Urinary bladder (tissue), 4 donors: Measurements from ENCODE around the gene ATG4D. TPM values are rescaled to one million over a fixed set of nuclear protein-coding genes. Genes with fewer than 3 reads are reported as not detected.

ENCODE experiments used
- DNase-seq: peaks from one replicate; pipeline ENCODE4 v3.0.0-alpha.2; 2015; ENCODE audit errors: extremely low spot score
- H3K27ac ChIP-seq: one replicate; pipeline ENCODE4 v1.5.1; 2013; ENCODE audit warnings: low read depth, mild to moderate bottlenecking, moderate library complexity
- H3K36me3 ChIP-seq: one replicate; pipeline ENCODE4 v1.6.1; 2013; ENCODE audit warnings: mild to moderate bottlenecking, moderate library complexity; ENCODE audit not compliant: insufficient read depth
- H3K4me1 ChIP-seq: one replicate; pipeline ENCODE4 v1.6.1; 2013; ENCODE audit warnings: mild to moderate bottlenecking, moderate library complexity; ENCODE audit not compliant: insufficient read depth
- H3K4me3 ChIP-seq: one replicate; pipeline ENCODE4 v1.5.1; 2013; ENCODE audit warnings: low read depth, low read length
- WGBS: extraction: QIAGEN DNeasy Blood & Tissue Kit; methylation state at CpG from one replicate; pipeline ENCODE4 v1.1.7; 2013; 5-methylcytosine and 5-hydroxymethylcytosine counted together
- polyA plus RNA-seq: library from polyadenylated mRNA; stranded (reverse); fragments of 200-250 nt; gene quantifications from one replicate; pipeline ENCODE4 v1.2.3, GENCODE V29; 2013
- total RNA-seq: library from RNA; depleted of rRNA; stranded (reverse); fragments of >200 nt; gene quantifications from one replicate; pipeline ENCODE4 v1.2.3, GENCODE V29; 2014
- donor health status: healthy with polysubstance abuse.
- donor health status: healthy.

Gene ATG4D
- total and polyA plus RNA-seq, 2 donors: 6.0 to 25.9 TPM

DNA sequence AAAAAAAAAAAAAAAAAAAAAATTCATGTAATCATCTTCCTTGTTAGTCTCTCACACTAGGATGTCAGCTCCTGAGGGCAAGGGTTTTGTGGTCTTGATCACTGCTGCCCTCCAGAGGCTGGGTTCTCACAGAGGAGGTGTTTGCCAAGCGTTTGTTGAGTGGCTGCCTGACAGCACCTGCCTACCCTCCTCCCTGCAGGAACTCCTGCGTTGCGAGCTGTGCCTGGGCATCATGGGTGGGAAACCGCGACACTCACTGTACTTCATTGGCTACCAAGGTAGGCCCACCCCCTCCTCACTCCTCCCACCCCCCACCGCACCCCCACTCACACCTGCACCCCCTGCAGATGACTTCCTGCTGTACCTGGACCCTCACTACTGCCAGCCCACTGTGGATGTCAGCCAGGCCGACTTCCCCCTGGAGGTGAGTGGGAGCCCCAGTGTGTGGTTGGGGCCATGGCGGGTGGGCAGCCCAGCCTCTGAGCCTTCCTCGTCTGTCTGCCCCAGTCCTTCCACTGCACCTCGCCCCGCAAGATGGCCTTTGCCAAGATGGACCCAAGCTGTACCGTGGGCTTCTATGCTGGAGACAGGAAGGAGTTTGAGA lies 8.1 kb downstream of the ATG4D start:
- no peak overlapping the region for H3K27ac ChIP-seq
- no peak overlapping the region for H3K4me3 ChIP-seq
- peaks cover 3% of the 10 kb centered on the region for H3K36me3 ChIP-seq
- DNase-seq: no peak
- H3K4me1 ChIP-seq: no peaks in the 10 kb centered on the region
- WGBS: 93% methylated on average over 12 of the region's 12 CpGs

DNA sequence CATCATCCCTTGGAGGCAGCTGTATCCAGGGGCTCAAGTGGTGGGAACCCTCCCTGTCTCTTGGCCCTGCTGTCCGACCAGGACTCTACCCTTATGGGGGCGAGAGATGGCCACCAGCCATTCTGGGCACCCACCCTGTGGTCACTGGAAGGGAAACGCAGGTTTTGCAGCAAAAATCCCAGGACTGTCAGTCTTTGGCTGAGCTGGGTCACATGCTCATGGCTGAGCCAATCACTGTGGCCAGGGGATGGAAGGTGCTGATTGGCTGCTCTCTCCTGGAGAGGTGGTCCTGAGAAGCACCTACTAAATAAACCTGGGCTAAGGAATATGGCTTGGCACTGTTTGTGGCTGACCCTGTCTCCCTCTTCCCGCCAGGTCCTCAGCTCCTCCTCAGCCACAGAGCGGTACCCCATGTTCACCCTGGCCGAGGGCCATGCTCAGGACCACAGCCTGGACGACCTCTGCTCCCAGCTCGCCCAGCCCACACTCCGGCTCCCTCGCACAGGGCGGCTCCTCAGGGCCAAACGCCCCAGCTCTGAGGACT lies 8.9 kb downstream of the ATG4D start:
- H3K4me3 ChIP-seq: no peak overlapping the region
- DNase-seq: no peak
- H3K27ac ChIP-seq: no peak overlapping the region
- peaks cover 3% of the 10 kb centered on the region for H3K36me3 ChIP-seq
- no peaks in the 10 kb centered on the region for H3K4me1 ChIP-seq
- WGBS: 80% methylated on average over 12 of the region's 12 CpGs

GRCh38 chr19:10553087-10553667 lies 9.5 kb downstream of the ATG4D start:
- Histone ChIP-seq H3K27ac (no peak overlapping the region), H3K36me3 (peaks cover 3% of the 10 kb centered on the region), H3K4me3 (no peak overlapping the region), H3K4me1 (no peaks in the 10 kb centered on the region)
- DNase-seq: no peak
- WGBS: 71% methylated on average over 13 of the region's 13 CpGs

DNA sequence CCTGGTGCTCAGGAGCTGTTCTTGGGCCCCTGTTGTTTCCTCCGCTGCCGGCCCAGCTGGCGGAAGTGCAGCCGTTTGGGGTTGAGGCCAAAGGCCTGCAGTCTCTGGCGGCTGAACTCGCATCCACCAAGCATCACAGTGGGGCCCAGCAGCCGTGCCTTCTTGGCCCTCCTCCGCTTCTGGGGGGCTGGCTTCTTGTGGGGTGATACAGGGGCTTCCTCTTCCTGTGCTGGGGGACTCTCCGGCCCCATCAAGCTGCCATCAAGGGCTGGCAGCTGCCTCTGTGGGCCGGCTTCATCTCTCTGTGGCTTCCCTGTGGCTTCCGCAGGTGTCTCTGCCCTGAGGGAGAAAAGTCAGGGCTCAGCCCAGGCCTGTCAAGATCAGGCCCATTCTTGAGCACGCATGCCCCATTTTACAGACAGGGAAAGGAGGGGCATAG lies 10.3 kb downstream of the ATG4D start:
- Histone ChIP-seq H3K4me1 (no peaks in the 10 kb centered on the region), H3K4me3 (no peak overlapping the region), H3K27ac (no peak overlapping the region), H3K36me3 (no peaks in the 10 kb centered on the region)
- DNase-seq: no peak
- 61% methylated on average over 12 of the region's 12 CpGs for WGBS

GRCh38 chr19:10554760-10555609 lies 11.3 kb downstream of the ATG4D start:
- no peak for DNase-seq
- 80% methylated on average over 30 of the region's 30 CpGs for WGBS
- Histone ChIP-seq H3K27ac (no peak overlapping the region), H3K4me3 (no peak overlapping the region), H3K36me3 (no peaks in the 10 kb centered on the region), H3K4me1 (no peaks in the 10 kb centered on the region)

- WGBS: 87% methylated on average over 7 of the region's 7 CpGs
- H3K36me3 ChIP-seq: no peaks in the 10 kb centered on the region
- no peak overlapping the region for H3K4me3 ChIP-seq
- DNase-seq: no peak
- H3K4me1 ChIP-seq: no peaks in the 10 kb centered on the region
- no peak overlapping the region for H3K27ac ChIP-seq
These were observed 11.9 kb downstream of the ATG4D start for GRCh38 chr19:10555610-10555973.

GRCh38 chr19:10557603-10558197 lies 14.0 kb downstream of the ATG4D start:
- Histone ChIP-seq H3K27ac (no peak overlapping the region), H3K36me3 (no peaks in the 10 kb centered on the region), H3K4me1 (no peaks in the 10 kb centered on the region), H3K4me3 (no peak overlapping the region)
- 94% methylated on average over 33 of the region's 33 CpGs for WGBS
- DNase-seq: no peak

- DNase-seq: no peak
- H3K36me3 ChIP-seq: no peaks in the 10 kb centered on the region
- H3K4me1 ChIP-seq: no peaks in the 10 kb centered on the region
- H3K27ac ChIP-seq: no peak overlapping the region
- H3K4me3 ChIP-seq: no peak overlapping the region
- 92% methylated on average over 7 of the region's 7 CpGs for WGBS
These were observed 16.4 kb downstream of the ATG4D start for GRCh38 chr19:10560154-10560553.

- Histone ChIP-seq H3K27ac (no peak overlapping the region), H3K4me1 (no peaks in the 10 kb centered on the region), H3K4me3 (no peak overlapping the region), H3K36me3 (no peaks in the 10 kb centered on the region)
- 93% methylated on average over 5 of the region's 5 CpGs for WGBS
- DNase-seq: no peak
These were observed 18.9 kb downstream of the ATG4D start for GRCh38 chr19:10562609-10563008.

DNA sequence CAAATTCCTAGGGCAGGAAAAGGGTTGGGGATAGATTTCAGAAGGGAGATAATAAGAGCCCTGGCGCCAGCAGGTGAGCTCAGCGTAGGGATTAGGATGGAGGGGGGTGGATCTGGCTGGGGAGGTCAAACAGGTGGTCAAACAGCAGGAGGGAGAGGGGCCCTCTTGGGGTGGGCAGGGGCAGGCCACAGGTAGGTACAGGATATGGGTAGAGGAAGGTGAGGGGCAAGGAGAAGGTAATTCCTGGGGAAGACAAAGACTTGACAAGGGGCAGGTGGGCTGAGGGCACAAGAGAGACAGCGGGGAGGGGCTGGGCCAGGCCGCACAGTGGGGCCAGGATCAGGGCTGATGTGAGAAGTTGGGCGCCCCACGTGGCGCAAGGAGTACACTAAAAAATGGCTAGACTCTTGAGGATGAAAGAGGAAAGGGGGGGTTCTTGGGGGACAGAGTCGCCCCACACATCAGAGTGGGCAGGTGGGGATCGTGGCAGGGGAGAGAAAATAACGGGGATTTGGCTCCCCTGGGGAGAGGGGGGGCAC lies 21.4 kb downstream of the ATG4D start:
- DNase-seq: no peak
- H3K4me3 ChIP-seq: peak overlapping the region; percentile 80
- 12% methylated on average over 10 of the region's 10 CpGs for WGBS

GRCh38 chr19:10565567-10566407 lies 22.1 kb downstream of the ATG4D start, which contains the start of gene KRI1:
TSS of gene KRI1 (minus strand) at chr19:10566010. CDS start at chr19:10565999, 11 bp downstream.
- under 1% methylated on average over 94 of the region's 94 CpGs for WGBS
- DNase-seq: peak; percentile 90
- Histone ChIP-seq H3K4me1 (no peaks in the 10 kb centered on the region), H3K36me3 (no peaks in the 10 kb centered on the region), H3K27ac (peak within 1 kb of the TSS; percentile 85), H3K4me3 (peak within 1 kb of the TSS; percentile 80)

More for the DNA sequence above, 21.4 kb downstream of the ATG4D start:
- Histone ChIP-seq H3K4me1 (no peaks in the 10 kb centered on the region), H3K27ac (peak overlapping the region; percentile 85), H3K36me3 (no peaks in the 10 kb centered on the region)

DNA sequence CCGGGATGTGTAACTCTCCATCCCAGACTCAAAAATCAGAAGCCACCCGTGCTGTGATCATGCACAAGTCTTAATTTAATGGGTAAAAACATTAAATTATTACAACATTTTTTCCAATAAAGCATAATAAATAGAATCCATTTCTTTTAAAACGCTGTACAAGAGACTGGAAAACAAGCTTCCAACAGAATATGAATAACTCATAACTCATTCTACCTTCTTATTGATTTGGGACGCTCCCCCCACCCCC lies 22.6 kb downstream of the ATG4D start:
- no peaks in the 10 kb centered on the region for H3K36me3 ChIP-seq
- DNase-seq: no peak
- H3K4me1 ChIP-seq: no peaks in the 10 kb centered on the region
- H3K27ac ChIP-seq: peak overlapping the region; percentile 57
- peak overlapping the region; percentile 80 for H3K4me3 ChIP-seq
- 9% methylated on average over 4 of the region's 4 CpGs for WGBS
